Muscle layer of duodenum (tissue), 2 donors: Measurements from ENCODE around the gene MAGEL2.
A peak's percentile ranks its signal among the peaks of the same experiment; 100 is the strongest.

Experiments
- H3K27ac ChIP-seq: one replicate; pipeline ENCODE4 v1.7.0; 2013; ENCODE audit warnings: mild to moderate bottlenecking, low read length
- H3K27me3 ChIP-seq: one replicate; pipeline ENCODE4 v1.7.0; 2013; ENCODE audit warnings: low read depth, mild to moderate bottlenecking, control low read depth, low read length
- H3K36me3 ChIP-seq, 2 donors: one replicate each; pipeline ENCODE4 v1.7.0; 2013; ENCODE audit warnings: low read length in 2 of 2, control low read depth in 1 of 2, mild to moderate bottlenecking in 1 of 2; ENCODE audit not compliant: insufficient read depth in 2 of 2, control insufficient read depth in 1 of 2
- H3K4me1 ChIP-seq, 2 donors: one replicate each; pipeline ENCODE4 v1.7.0; 2013; ENCODE audit warnings: low read length in 2 of 2, mild to moderate bottlenecking in 2 of 2, control low read depth in 1 of 2, moderate library complexity in 1 of 2; ENCODE audit not compliant: insufficient read depth in 2 of 2, control insufficient read depth in 1 of 2
- H3K4me3 ChIP-seq, 2 donors: one replicate each; pipeline ENCODE4 v1.7.0; 2013; ENCODE audit warnings: low read length in 2 of 2, low read depth in 1 of 2, mild to moderate bottlenecking in 1 of 2
- H3K9me3 ChIP-seq, 2 donors: one replicate each; pipeline ENCODE4 v1.7.0; 2013; ENCODE audit warnings: low read length in 2 of 2, control low read depth in 1 of 2, mild to moderate bottlenecking in 1 of 2; ENCODE audit not compliant: control insufficient read depth in 1 of 2
- donor health status: healthy.

MAGEL2 gene

GRCh38 chr15:23647421-23648370 lies at the start of gene MAGEL2:
TSS of gene MAGEL2 (minus strand) at chr15:23647867. CDS start at chr15:23647742, 125 bp downstream.
- H3K4me1 ChIP-seq, result no peaks in the 10 kb centered on the region
- peaks cover 7% of the 10 kb centered on the region for H3K27me3 ChIP-seq
- H3K36me3 ChIP-seq, result no peaks in the 10 kb centered on the region
- H3K4me3 ChIP-seq, result peak within 1 kb of the TSS in 1 of 2 donors; percentile 56
- no peaks in the 10 kb centered on the region for H3K9me3 ChIP-seq
- no peak within 1 kb of the TSS for H3K27ac ChIP-seq

DNA sequence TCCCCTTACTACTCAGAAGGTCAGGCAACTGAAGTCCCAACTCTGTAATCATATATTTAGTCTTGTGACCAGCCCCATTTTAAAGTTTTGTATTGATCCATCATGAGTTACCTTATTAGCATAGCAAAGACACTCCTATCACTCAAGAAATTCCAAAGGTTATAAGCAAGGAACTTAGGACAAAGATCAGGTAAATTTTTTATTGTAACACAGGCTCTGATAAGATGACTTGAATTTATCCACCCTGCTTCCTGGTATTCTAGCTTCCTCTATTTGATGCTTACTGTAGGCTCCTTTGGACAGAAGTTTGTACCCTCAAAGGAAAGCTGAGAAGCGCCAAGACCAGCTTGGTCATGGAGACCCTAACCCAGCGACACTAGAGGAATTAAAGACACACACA lies 47.6 kb upstream of the MAGEL2 start:
- Histone ChIP-seq H3K27ac (no peak overlapping the region), H3K36me3 (no peaks in the 10 kb centered on the region), H3K4me1 (no peaks in the 10 kb centered on the region), H3K27me3 (no peaks in the 10 kb centered on the region), H3K9me3 (no peaks in the 10 kb centered on the region), H3K4me3 (no peak overlapping the region)

- no peak overlapping the region for H3K27ac ChIP-seq
- H3K4me1 ChIP-seq, result no peaks in the 10 kb centered on the region
- no peaks in the 10 kb centered on the region for H3K9me3 ChIP-seq
- H3K27me3 ChIP-seq, result no peaks in the 10 kb centered on the region
- no peak overlapping the region for H3K4me3 ChIP-seq
- no peaks in the 10 kb centered on the region for H3K36me3 ChIP-seq
Observed at GRCh38 chr15:23694592-23694991, 46.9 kb upstream of the MAGEL2 start.

- Histone ChIP-seq H3K4me3 (no peak overlapping the region), H3K27ac (peak overlapping the region; percentile 19), H3K36me3 (no peaks in the 10 kb centered on the region), H3K27me3 (no peaks in the 10 kb centered on the region), H3K4me1 (no peaks in the 10 kb centered on the region), H3K9me3 (no peaks in the 10 kb centered on the region)
Observed at GRCh38 chr15:23690450-23690852, 42.8 kb upstream of the MAGEL2 start.

GRCh38 chr15:23690015-23690414 lies 42.3 kb upstream of the MAGEL2 start:
- Histone ChIP-seq H3K4me1 (no peaks in the 10 kb centered on the region), H3K27ac (peak overlapping the region; percentile 19), H3K4me3 (no peak overlapping the region), H3K36me3 (no peaks in the 10 kb centered on the region), H3K9me3 (no peaks in the 10 kb centered on the region), H3K27me3 (no peaks in the 10 kb centered on the region)

DNA sequence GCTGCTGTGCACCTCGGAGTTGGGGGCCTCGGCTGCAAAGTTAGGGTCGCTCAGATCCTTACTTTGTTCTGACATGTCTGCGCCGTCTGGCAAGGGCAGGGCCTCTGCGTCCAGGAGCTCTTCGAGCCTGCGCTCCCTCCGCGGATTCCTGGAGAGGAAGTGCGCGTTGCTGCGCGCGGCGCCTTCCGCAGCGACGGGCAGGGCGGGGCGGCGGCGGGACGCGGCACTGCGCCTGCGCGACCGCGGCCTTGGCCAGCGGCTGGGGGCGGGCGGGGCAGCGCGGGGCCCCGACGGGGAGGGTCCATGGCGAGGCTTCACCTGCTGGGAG lies 39.4 kb upstream of the MAGEL2 start, which contains the start of gene NDN:
Gene NDN (minus strand): TSS at position 163 of the 328 bp plus-strand sequence. CDS start 88 bp downstream, at position 75.
- Histone ChIP-seq H3K9me3 (no peaks in the 10 kb centered on the region), H3K4me1 (no peaks in the 10 kb centered on the region), H3K27ac (no peak within 1 kb of the TSS), H3K4me3 (peak within 1 kb of the TSS; percentile 31 to 69), H3K27me3 (no peaks in the 10 kb centered on the region), H3K36me3 (no peaks in the 10 kb centered on the region)

DNA sequence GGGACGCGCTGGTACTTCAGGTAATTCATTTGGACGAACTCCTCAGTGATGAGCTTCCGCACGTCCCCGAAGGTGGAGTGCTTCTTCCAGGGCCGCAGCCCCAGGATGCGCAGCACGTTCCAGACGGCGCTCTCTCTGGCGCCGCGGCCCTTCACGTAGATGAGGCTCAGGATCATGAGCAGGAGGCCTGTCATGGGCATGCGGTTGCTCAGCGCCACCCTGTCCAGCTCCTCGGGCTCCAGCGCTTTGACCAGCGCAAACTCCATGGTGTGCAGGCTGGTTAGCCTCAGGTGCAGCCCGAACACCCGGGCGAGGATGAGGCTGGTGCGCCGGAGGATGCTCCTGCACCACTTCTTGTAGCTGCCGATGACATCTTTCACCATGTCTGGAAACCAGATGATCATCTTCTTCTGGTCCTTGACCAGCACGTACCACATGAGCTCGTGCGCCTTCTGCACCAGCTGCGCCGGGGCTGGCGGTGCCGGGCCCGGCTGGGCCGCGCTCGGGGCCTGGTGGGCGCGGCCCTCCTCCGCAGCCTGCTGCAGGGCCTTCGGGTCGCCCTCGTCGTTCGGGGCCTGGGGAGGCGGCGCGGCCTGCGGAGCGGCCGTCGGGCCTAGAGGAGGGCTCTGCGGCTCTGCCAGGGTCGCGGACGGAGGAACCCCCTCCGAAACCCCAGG lies 38.9 kb upstream of the MAGEL2 start:
- H3K27ac ChIP-seq, result no peak overlapping the region
- H3K4me3 ChIP-seq, result peak overlapping the region; percentile 31 to 69
- no peaks in the 10 kb centered on the region for H3K9me3 ChIP-seq
- no peaks in the 10 kb centered on the region for H3K4me1 ChIP-seq
- H3K36me3 ChIP-seq, result no peaks in the 10 kb centered on the region
- no peaks in the 10 kb centered on the region for H3K27me3 ChIP-seq

DNA sequence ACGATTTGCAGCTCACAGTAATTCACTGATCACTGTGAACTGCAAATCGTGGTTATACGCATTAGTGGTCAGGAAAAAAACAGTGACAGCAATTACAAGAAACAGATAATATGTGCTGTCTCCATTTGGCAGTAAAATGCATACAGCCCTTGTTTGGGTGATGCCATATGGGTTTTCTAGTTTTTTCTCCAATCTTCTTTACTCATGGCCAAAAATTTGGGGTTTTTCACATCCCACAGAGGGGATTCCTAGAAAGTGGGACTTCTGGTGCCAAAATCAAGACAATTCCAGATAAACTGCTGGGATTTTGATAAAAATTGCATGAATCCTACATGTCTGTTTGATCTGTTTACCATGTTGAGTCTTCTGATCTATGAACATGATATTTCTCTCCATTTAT lies 23.8 kb upstream of the MAGEL2 start:
- Histone ChIP-seq H3K9me3 (no peaks in the 10 kb centered on the region), H3K4me1 (no peaks in the 10 kb centered on the region), H3K27ac (no peak overlapping the region), H3K36me3 (no peaks in the 10 kb centered on the region), H3K4me3 (no peak overlapping the region), H3K27me3 (no peaks in the 10 kb centered on the region)

GRCh38 chr15:23670970-23671369 lies 23.3 kb upstream of the MAGEL2 start:
- no peak overlapping the region for H3K27ac ChIP-seq
- H3K4me3 ChIP-seq, result no peak overlapping the region
- no peaks in the 10 kb centered on the region for H3K4me1 ChIP-seq
- H3K27me3 ChIP-seq, result no peaks in the 10 kb centered on the region
- H3K36me3 ChIP-seq, result no peaks in the 10 kb centered on the region
- no peaks in the 10 kb centered on the region for H3K9me3 ChIP-seq

DNA sequence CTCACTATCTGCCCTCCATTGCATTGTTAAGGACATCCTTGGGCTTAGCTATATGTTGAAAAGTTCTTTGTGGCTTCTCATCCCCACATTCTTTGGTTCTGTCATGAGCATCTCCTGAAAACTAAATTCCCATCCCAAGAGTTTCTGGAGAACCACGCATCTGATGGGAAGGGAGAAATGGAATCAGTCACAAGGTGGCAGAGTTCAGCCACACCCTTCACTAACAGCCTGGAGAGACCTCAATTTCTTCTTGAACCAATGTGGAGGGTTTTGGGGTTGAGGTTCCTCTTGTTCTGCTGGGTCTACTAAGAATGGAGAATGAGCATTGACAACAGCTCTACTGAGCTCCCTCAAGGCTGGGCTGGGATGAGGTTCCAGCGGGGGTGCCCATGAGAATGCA lies 15.6 kb upstream of the MAGEL2 start:
- H3K4me3 ChIP-seq, result no peak overlapping the region
- H3K9me3 ChIP-seq, result no peaks in the 10 kb centered on the region
- no peak overlapping the region for H3K27ac ChIP-seq
- H3K4me1 ChIP-seq, result no peaks in the 10 kb centered on the region
- no peaks in the 10 kb centered on the region for H3K36me3 ChIP-seq
- no peaks in the 10 kb centered on the region for H3K27me3 ChIP-seq

DNA sequence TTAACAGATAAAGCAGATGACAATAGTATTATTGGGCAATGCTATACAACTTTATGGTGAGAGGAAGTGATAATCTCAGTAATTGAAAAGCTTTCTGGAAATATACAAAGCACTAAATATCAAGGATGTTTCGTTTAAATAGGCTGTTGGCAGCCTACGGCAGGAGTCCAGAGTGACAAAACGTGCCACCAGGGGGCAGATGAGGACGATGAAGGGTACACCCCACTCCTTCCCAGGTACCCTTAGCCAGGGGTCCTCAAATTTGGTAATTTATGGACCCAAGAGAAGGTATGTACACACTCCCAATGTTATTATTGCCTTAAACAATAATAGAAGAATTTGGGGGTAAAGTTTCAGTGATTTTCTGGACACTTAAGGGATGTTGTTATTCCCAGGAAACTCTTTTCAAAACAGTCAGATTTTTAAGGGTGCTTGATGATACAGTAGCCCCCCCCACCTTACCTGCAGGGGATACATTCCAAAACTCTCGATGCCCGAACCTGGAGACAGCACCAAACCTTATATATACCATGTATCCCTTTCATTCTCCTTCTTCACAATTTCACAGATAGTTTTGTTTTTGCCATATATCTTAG lies 1.4 kb upstream of the MAGEL2 start:
- H3K9me3 ChIP-seq, result no peaks in the 10 kb centered on the region
- no peak overlapping the region for H3K4me3 ChIP-seq
- peaks cover 7% of the 10 kb centered on the region for H3K27me3 ChIP-seq
- H3K4me1 ChIP-seq, result no peaks in the 10 kb centered on the region
- no peaks in the 10 kb centered on the region for H3K36me3 ChIP-seq
- H3K27ac ChIP-seq, result no peak overlapping the region
